Endothelial cell (in vitro differentiated cells): ENCODE results near the gene HPN. TPM values are rescaled to one million over a fixed set of nuclear protein-coding genes. Genes with fewer than 3 reads are reported as not detected.
A peak's percentile ranks its signal among the peaks of the same experiment; 100 is the strongest.
"Not testable (repeated sequence)": the region's sequence is repeated elsewhere in the genome, so short reads cannot be mapped to it uniquely, and the experiment has no call there.

Experiments
- DNase-seq: peaks from one replicate; pipeline ENCODE4 v3.0.0; 2021; ENCODE audit warnings: low spot score
- H3K27ac Mint-ChIP-seq: one replicate; pipeline ENCODE4 v1.8.0; 2021; ENCODE audit warnings: mixed read lengths, inconsistent platforms; ENCODE audit not compliant: unreplicated experiment
- H3K27me3 Mint-ChIP-seq: one replicate; pipeline ENCODE4 v1.8.0; 2021; ENCODE audit warnings: mild to moderate bottlenecking, moderate library complexity, mixed read lengths, inconsistent platforms; ENCODE audit not compliant: unreplicated experiment
- H3K36me3 Mint-ChIP-seq: one replicate; pipeline ENCODE4 v1.8.0; 2021; ENCODE audit warnings: mild to moderate bottlenecking, low read depth, mixed read lengths, inconsistent platforms; ENCODE audit not compliant: unreplicated experiment
- H3K4me1 Mint-ChIP-seq: one replicate; pipeline ENCODE4 v1.8.0; 2021; ENCODE audit warnings: mild to moderate bottlenecking, mixed read lengths, inconsistent platforms; ENCODE audit not compliant: unreplicated experiment
- H3K4me3 Mint-ChIP-seq: one replicate; pipeline ENCODE4 v1.8.0; 2021; ENCODE audit warnings: mild to moderate bottlenecking, mixed read lengths, inconsistent platforms; ENCODE audit not compliant: unreplicated experiment
- H3K9me3 Mint-ChIP-seq: one replicate; pipeline ENCODE4 v1.8.0; 2021; ENCODE audit warnings: mixed read lengths, inconsistent platforms; ENCODE audit not compliant: unreplicated experiment
- CTCF ChIP-seq: fragments of 200-600 bp; sonication (generic); IDR thresholded peaks from one replicate; pipeline ENCODE4 v1.5.0; 2021; ENCODE audit warnings: antibody characterized with exemption; ENCODE audit not compliant: unreplicated experiment
- total RNA-seq: library from RNA; stranded (reverse); fragmentation: NEBNext Ultra II Directional; extraction: Animal tissue kit (Norgen Biotek cat#: 25700); gene quantifications from one replicate; pipeline ENCODE4 v1.2.1, GENCODE V29; 2021; ENCODE audit not compliant: unreplicated experiment

HPN gene
- total RNA-seq, 1 donor from 2014 or later, result 1.3 TPM

GRCh38 chr19:34997071-34997617, 44.4 kb upstream of the HPN start:
- H3K9me3 Mint-ChIP-seq, result no peaks in the 10 kb centered on the region
- peaks cover 23% of the 10 kb centered on the region for H3K27me3 Mint-ChIP-seq
- DNase-seq, result no peak
- peak overlapping the region; percentile 73 for H3K27ac Mint-ChIP-seq
- TF ChIP-seq CTCF, result no peak
- H3K4me3 Mint-ChIP-seq, result peak overlapping the region; percentile 19
- peaks cover 15% of the 10 kb centered on the region for H3K36me3 Mint-ChIP-seq
- peaks cover 41% of the 10 kb centered on the region for H3K4me1 Mint-ChIP-seq

- not testable (repeated sequence) for H3K9me3 Mint-ChIP-seq, H3K4me3 Mint-ChIP-seq, DNase-seq, H3K27ac Mint-ChIP-seq
- Mint-ChIP-seq H3K4me1 (peaks cover 51% of the 10 kb centered on the region), H3K36me3 (peaks cover 20% of the 10 kb centered on the region), H3K27me3 (peaks cover 27% of the 10 kb centered on the region)
Measured at GRCh38 chr19:34998224-34998623, 43.3 kb upstream of the HPN start.

GRCh38 chr19:34998777-34999497, 42.6 kb upstream of the HPN start:
- DNase-seq, result no peak
- Mint-ChIP-seq H3K27ac (peak overlapping the region; percentile 84), H3K4me1 (peaks cover 56% of the 10 kb centered on the region), H3K9me3 (no peaks in the 10 kb centered on the region), H3K4me3 (peak overlapping the region; percentile 90), H3K27me3 (peaks cover 28% of the 10 kb centered on the region), H3K36me3 (peaks cover 17% of the 10 kb centered on the region)
- no peak for TF ChIP-seq CTCF

- Mint-ChIP-seq H3K4me1 (peaks cover 59% of the 10 kb centered on the region), H3K27me3 (peaks cover 28% of the 10 kb centered on the region), H3K36me3 (peaks cover 16% of the 10 kb centered on the region), H3K9me3 (no peaks in the 10 kb centered on the region), H3K27ac (peak within 1 kb of the TSS; percentile 94), H3K4me3 (peak within 1 kb of the TSS; percentile 99)
- no peak for TF ChIP-seq CTCF
- peak; percentile 81 for DNase-seq
Measured at GRCh38 chr19:34999498-35000337, 41.8 kb upstream of the HPN start, which contains the start of gene GRAMD1A. GRAMD1A (plus strand) TSS chr19:35000323; CDS start chr19:35000479, 156 bp downstream.

GRCh38 chr19:35000338-35000646, 41.2 kb upstream of the HPN start:
- no peak overlapping the region for H3K4me3 Mint-ChIP-seq
- peaks cover 59% of the 10 kb centered on the region for H3K4me1 Mint-ChIP-seq
- peaks cover 28% of the 10 kb centered on the region for H3K27me3 Mint-ChIP-seq
- H3K9me3 Mint-ChIP-seq, result no peaks in the 10 kb centered on the region
- no peak overlapping the region for H3K27ac Mint-ChIP-seq
- H3K36me3 Mint-ChIP-seq, result peaks cover 16% of the 10 kb centered on the region
- TF ChIP-seq CTCF, result no peak
- DNase-seq, result no peak
